CD14-positive monocyte (primary cell): ENCODE data around the gene WWOX. TPM values are rescaled to one million over a fixed set of nuclear protein-coding genes. Genes with fewer than 3 reads are reported as not detected.

Source experiments
- DNase-seq, 3 donors: peaks; one replicate each; pipeline ENCODE4 v3.0.0-alpha.2; 2011 to 2022
- H2AFZ ChIP-seq: 2 replicates; pipeline ENCODE4 v1.6.0; 2012; ENCODE audit warnings: mild to moderate bottlenecking, low read depth, low read length, inconsistent platforms; ENCODE audit not compliant: insufficient read depth, poor library complexity, severe bottlenecking
- H3K27ac ChIP-seq, 2 donors: 1 replicate in 1 of 2; 2 replicates in 1 of 2; pipeline ENCODE4 v1.5.1; 2012 to 2013; ENCODE audit warnings: low read length in 2 of 2, control low read depth in 1 of 2, inconsistent platforms in 1 of 2, low read depth in 1 of 2, mild to moderate bottlenecking in 1 of 2
- H3K27me3 ChIP-seq, 2 donors: one replicate each; pipeline versions ENCODE4 v1.6.0 to v1.6.1; 2011 to 2013; ENCODE audit warnings: low read length in 2 of 2; ENCODE audit not compliant: control insufficient read depth in 2 of 2, insufficient read depth in 2 of 2
- H3K36me3 ChIP-seq, 2 donors: replicated peaks in 1 of 2; 1 replicate in 1 of 2; 2 replicates in 1 of 2; pipeline versions ENCODE4 v1.5.1 to v1.6.1; 2012 to 2013; ENCODE audit warnings: low read length in 2 of 2, control low read depth in 1 of 2, inconsistent platforms in 1 of 2, mild to moderate bottlenecking in 1 of 2; ENCODE audit not compliant: insufficient read depth in 2 of 2, control insufficient read depth in 1 of 2
- H3K4me1 ChIP-seq, 2 donors: 1 replicate in 1 of 2; 2 replicates in 1 of 2; pipeline versions ENCODE4 v1.5.1 to v1.6.1; 2012 to 2013; ENCODE audit warnings: low read length in 2 of 2, control low read depth in 1 of 2, inconsistent platforms in 1 of 2, mild to moderate bottlenecking in 1 of 2, moderate library complexity in 1 of 2; ENCODE audit not compliant: insufficient read depth in 2 of 2, control insufficient read depth in 1 of 2
- H3K4me2 ChIP-seq: replicated peaks from 2 replicates; pipeline ENCODE3; 2012; ENCODE audit warnings: low read length, moderate library complexity, mild to moderate bottlenecking; ENCODE audit not compliant: poor library complexity, severe bottlenecking; ENCODE audit errors: extremely low read depth
- H3K4me3 ChIP-seq, 3 experiments: fragments of 200-600 bp in 1 of 3; sonication (generic) in 1 of 3; replicated peaks in 1 of 3; 1 replicate in 2 of 3; 2 replicates in 1 of 3; pipeline ENCODE4 v1.5.1; 2011 to 2013; ENCODE audit warnings: low read length in 3 of 3, mild to moderate bottlenecking in 3 of 3, control low read depth in 2 of 3, low read depth in 2 of 3, inconsistent platforms in 1 of 3, moderate library complexity in 1 of 3
- H3K79me2 ChIP-seq: 2 replicates; pipeline ENCODE4 v1.6.0; 2012; ENCODE audit warnings: mild to moderate bottlenecking, control low read depth, inconsistent platforms, low read length, moderate library complexity; ENCODE audit not compliant: insufficient read depth
- H3K9ac ChIP-seq: 2 replicates; pipeline ENCODE4 v1.6.0; 2017; ENCODE audit warnings: low read length, mild to moderate bottlenecking; ENCODE audit not compliant: insufficient read depth, poor library complexity, severe bottlenecking
- H3K9me3 ChIP-seq, 2 donors: replicated peaks in 1 of 2; 1 replicate in 1 of 2; 2 replicates in 1 of 2; pipeline versions ENCODE4 v1.5.1 to v1.6.1; 2012 to 2013; ENCODE audit warnings: low read length in 2 of 2, control low read depth in 1 of 2; ENCODE audit not compliant: control insufficient read depth in 1 of 2, insufficient read depth in 1 of 2
- H4K20me1 ChIP-seq: 2 replicates; pipeline ENCODE4 v1.6.0; 2012; ENCODE audit warnings: mild to moderate bottlenecking, low read length, control low read depth, moderate library complexity; ENCODE audit not compliant: insufficient read depth
- H3K27ac Mint-ChIP-seq, 7 donors: one replicate each; pipeline ENCODE4 v1.8.0; 2020; ENCODE audit warnings: mild to moderate bottlenecking in 7 of 7, mixed read lengths in 7 of 7, moderate library complexity in 6 of 7, inconsistent platforms in 2 of 7
- H3K27me3 Mint-ChIP-seq, 3 donors: one replicate each; pipeline ENCODE4 v1.8.0; 2021 to 2022; ENCODE audit warnings: low read depth in 3 of 3, mild to moderate bottlenecking in 3 of 3, mixed read lengths in 3 of 3, moderate library complexity in 3 of 3, inconsistent platforms in 1 of 3
- H3K36me3 Mint-ChIP-seq, 2 donors: one replicate each; pipeline ENCODE4 v1.8.0; 2020; ENCODE audit warnings: mixed read lengths in 2 of 2, inconsistent platforms in 1 of 2, mild to moderate bottlenecking in 1 of 2
- H3K4me1 Mint-ChIP-seq: one replicate; pipeline ENCODE4 v1.8.0; 2020; ENCODE audit warnings: mild to moderate bottlenecking, mixed read lengths
- H3K4me3 Mint-ChIP-seq, 2 donors: one replicate each; pipeline ENCODE4 v1.8.0; 2020; ENCODE audit warnings: mild to moderate bottlenecking in 2 of 2, mixed read lengths in 2 of 2, moderate library complexity in 1 of 2
- H3K9me3 Mint-ChIP-seq, 7 donors: one replicate each; pipeline ENCODE4 v1.8.0; 2020 to 2022; ENCODE audit warnings: mixed read lengths in 7 of 7, mild to moderate bottlenecking in 6 of 7, moderate library complexity in 6 of 7, inconsistent platforms in 2 of 7
- WGBS: methylation state at CpG from one replicate; pipeline ENCODE4 v1.1.5; 2013; ENCODE audit warnings: missing lambda C conversion rate; ENCODE audit not compliant: insufficient coverage; 5-methylcytosine and 5-hydroxymethylcytosine counted together
- intact Hi-C, 2 donors: fragments of 100-400 bp; cut with micrococcal nuclease; formaldehyde crosslinking; loops; one replicate each; pipeline versions ENCODE4 v1.15.0 to v1.15.1; 2023
- polyA plus RNA-seq, 3 donors: library from polyadenylated mRNA; depleted of rRNA in 1 of 3; unstranded in 2 of 3; stranded (reverse) in 1 of 3; fragments of 300-500 nt in 2 of 3; fragments of >200 nt in 1 of 3; fragmentation: Illumina TruSeq in 2 of 3; gene quantifications; 1 replicate in 2 of 3; 2 replicates in 1 of 3; pipeline ENCODE4 v1.2.3, GENCODE V29; 2012 to 2021
- TF ChIP-seq, protein P1 (sequence below): fragments of 200-600 bp; IDR thresholded peaks from one replicate; pipeline ENCODE4 v1.8.0; 2022; ENCODE audit warnings: antibody characterized with exemption, mild to moderate bottlenecking

The WWOX gene
- polyA plus RNA-seq, 3 donors: 4.0 to 7.0 (median 6.3) TPM

GRCh38 chr16:78258375-78259065, 159.1 kb downstream of the WWOX start:
- no peaks in the 10 kb centered on the region for H3K79me2 ChIP-seq
- no peak overlapping the region for H3K9ac ChIP-seq
- 93% methylated on average over 4 of the region's 9 CpGs for WGBS
- no peak overlapping the region for H3K4me3 ChIP-seq
- H3K4me3 Mint-ChIP-seq: no peak overlapping the region
- no peaks in the 10 kb centered on the region for H3K36me3 ChIP-seq
- no peak overlapping the region for H3K27ac Mint-ChIP-seq
- no peak overlapping the region for H3K4me2 ChIP-seq
- no peak overlapping the region for H3K27ac ChIP-seq
- H2AFZ ChIP-seq: no peak overlapping the region
- no peaks in the 10 kb centered on the region for H3K4me1 ChIP-seq
- peaks cover 0 to 1% (median 0%) of the 10 kb centered on the region in 7 donors for H3K9me3 Mint-ChIP-seq
- intact Hi-C loops: no loop called here
- TF ChIP-seq, protein P1, sequence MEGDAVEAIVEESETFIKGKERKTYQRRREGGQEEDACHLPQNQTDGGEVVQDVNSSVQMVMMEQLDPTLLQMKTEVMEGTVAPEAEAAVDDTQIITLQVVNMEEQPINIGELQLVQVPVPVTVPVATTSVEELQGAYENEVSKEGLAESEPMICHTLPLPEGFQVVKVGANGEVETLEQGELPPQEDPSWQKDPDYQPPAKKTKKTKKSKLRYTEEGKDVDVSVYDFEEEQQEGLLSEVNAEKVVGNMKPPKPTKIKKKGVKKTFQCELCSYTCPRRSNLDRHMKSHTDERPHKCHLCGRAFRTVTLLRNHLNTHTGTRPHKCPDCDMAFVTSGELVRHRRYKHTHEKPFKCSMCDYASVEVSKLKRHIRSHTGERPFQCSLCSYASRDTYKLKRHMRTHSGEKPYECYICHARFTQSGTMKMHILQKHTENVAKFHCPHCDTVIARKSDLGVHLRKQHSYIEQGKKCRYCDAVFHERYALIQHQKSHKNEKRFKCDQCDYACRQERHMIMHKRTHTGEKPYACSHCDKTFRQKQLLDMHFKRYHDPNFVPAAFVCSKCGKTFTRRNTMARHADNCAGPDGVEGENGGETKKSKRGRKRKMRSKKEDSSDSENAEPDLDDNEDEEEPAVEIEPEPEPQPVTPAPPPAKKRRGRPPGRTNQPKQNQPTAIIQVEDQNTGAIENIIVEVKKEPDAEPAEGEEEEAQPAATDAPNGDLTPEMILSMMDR: no peak
- no peak for DNase-seq
- no peaks in the 10 kb centered on the region for H3K4me1 Mint-ChIP-seq
- H3K9me3 ChIP-seq: no peaks in the 10 kb centered on the region
- no peaks in the 10 kb centered on the region for H4K20me1 ChIP-seq
- no peaks in the 10 kb centered on the region for H3K27me3 ChIP-seq
- peaks cover 0 to 3% of the 10 kb centered on the region in 2 donors for H3K36me3 Mint-ChIP-seq
- peaks cover 0 to 2% (median 0%) of the 10 kb centered on the region in 3 donors for H3K27me3 Mint-ChIP-seq

GRCh38 chr16:78259873-78260272, 160.4 kb downstream of the WWOX start:
- WGBS: 92% methylated on average over 3 of the region's 5 CpGs
- TF ChIP-seq, protein P1: no peak

More at GRCh38 chr16:78259873-78260272, 160.4 kb downstream of the WWOX start:
- peaks cover 0 to 2% (median under 1%) of the 10 kb centered on the region in 3 donors for H3K27me3 Mint-ChIP-seq
- peaks cover 0 to 10% (median 3%) of the 10 kb centered on the region in 7 donors for H3K9me3 Mint-ChIP-seq
- H3K9ac ChIP-seq: no peak overlapping the region
- no peaks in the 10 kb centered on the region for H3K36me3 ChIP-seq
- peak overlapping the region in 1 of 7 donors; percentile 36 for H3K27ac Mint-ChIP-seq
- no peak overlapping the region for H3K4me3 ChIP-seq
- H3K27me3 ChIP-seq: no peaks in the 10 kb centered on the region
- no peak for DNase-seq
- no peak overlapping the region for H3K4me2 ChIP-seq
- H3K79me2 ChIP-seq: no peaks in the 10 kb centered on the region
- no peaks in the 10 kb centered on the region for H3K4me1 ChIP-seq
- H3K9me3 ChIP-seq: peaks cover 0 to 8% of the 10 kb centered on the region in 2 donors
- no peak overlapping the region for H3K4me3 Mint-ChIP-seq
- H2AFZ ChIP-seq: no peak overlapping the region
- intact Hi-C loops: no loop called here
- no peaks in the 10 kb centered on the region for H3K4me1 Mint-ChIP-seq
- H3K27ac ChIP-seq: no peak overlapping the region
- H3K36me3 Mint-ChIP-seq: peaks cover 0 to 3% of the 10 kb centered on the region in 2 donors
- no peaks in the 10 kb centered on the region for H4K20me1 ChIP-seq
